ENCODE data around the gene MYT1. TPM values are rescaled to one million over a fixed set of nuclear protein-coding genes. Genes with fewer than 3 reads are reported as not detected.

MYT1 gene
- total RNA-seq, 1 experiment from 2014 or later = 0.22 TPM

DNA sequence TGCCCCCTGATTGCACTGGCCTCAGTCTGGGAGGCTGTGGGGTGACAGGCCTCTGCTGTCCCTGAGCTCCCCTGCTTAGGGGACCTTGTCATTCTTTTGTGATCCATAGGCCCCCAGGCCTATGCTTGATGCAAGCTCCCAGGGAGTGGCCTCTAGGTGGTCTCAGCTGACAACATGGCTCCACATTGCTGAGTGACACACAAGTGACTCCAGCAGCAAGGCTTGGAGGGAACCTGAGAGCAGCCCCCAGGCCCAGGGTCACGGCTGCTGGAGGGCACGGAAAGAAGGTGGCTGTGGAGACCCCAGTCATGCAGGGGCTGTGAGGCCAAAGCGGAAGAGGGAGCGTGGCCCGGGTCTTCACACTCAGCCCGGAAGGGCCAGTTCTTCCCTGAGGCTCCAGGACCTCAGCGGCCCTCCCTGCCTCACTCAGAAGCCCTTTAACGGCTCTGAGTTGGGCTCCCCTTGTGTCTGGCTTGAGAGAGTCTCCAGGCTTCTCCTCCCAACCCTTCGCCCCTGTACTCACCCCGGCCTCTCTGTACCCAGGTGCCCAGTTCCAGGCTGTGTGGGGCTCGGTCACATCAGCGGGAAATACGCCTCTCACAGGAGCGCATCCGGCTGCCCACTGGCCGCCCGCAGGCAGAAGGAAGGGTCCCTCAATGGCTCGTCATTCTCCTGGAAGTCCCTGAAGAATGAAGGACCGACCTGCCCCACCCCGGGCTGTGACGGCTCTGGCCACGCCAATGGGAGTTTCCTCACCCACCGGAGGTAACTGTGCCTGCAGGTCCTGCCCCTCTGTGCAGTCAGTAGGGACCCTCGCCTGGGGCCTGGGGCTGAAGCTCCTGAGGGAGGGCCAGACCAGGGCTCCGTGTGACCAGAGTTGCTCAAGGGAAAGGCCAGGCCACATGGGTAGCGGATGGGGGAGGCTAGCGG, 67.6 kb downstream of the MYT1 start:
- DNase-seq (no peak), ATAC-seq (no peak)
- Histone ChIP-seq H3K4me1 (ENCODE audit: insufficient read depth, low read length) (no peaks in the 10 kb centered on the region), H3K4me2 (ENCODE audit: low read length) (no peak overlapping the region), H3K9me2 (replicated peaks; ENCODE audit: low read length) (no peaks in the 10 kb centered on the region), H3K27ac (ENCODE audit: low read length) (no peak overlapping the region), H3K4me3 (ENCODE audit: low read length) (no peak overlapping the region), H4K20me1 (ENCODE audit: low read length) (no peaks in the 10 kb centered on the region), H3F3A (ENCODE audit: low read length, unreplicated experiment) (no peaks in the 10 kb centered on the region), H3K27me3 (ENCODE audit: low read length) (peaks cover 25% of the 10 kb centered on the region), H3K79me2 (ENCODE audit: low read length) (no peaks in the 10 kb centered on the region), H3K9ac (ENCODE audit: low read length) (no peak overlapping the region), H2AFZ (ENCODE audit: low read length) (no peak overlapping the region), H3K9me3 (ENCODE audit: low read length) (no peaks in the 10 kb centered on the region), H3K36me3 (ENCODE audit: low read depth, low read length) (no peaks in the 10 kb centered on the region)
- intact Hi-C loops (cut with micrococcal nuclease) = no loop called here
- POLR2A ChIA-PET (ENCODE audit: unreplicated experiment) = no interaction called here
- CTCF ChIA-PET = no interaction called here
- no peak for TF ChIP-seq CTCF (conservative IDR thresholded peaks at IDR 0.05; ENCODE audit: low read depth, low read length)
- no peak for TF ChIP-seq EZH2 (IDR thresholded peaks at IDR 0.05; ENCODE audit: low read length, unreplicated experiment)
- no peak for TF ChIP-seq EZH2phosphoT487 (IDR thresholded peaks at IDR 0.05; ENCODE audit: borderline replicate concordance, low read length)
- BruUV-seq (replicated peaks) = no TSS peak

DNA sequence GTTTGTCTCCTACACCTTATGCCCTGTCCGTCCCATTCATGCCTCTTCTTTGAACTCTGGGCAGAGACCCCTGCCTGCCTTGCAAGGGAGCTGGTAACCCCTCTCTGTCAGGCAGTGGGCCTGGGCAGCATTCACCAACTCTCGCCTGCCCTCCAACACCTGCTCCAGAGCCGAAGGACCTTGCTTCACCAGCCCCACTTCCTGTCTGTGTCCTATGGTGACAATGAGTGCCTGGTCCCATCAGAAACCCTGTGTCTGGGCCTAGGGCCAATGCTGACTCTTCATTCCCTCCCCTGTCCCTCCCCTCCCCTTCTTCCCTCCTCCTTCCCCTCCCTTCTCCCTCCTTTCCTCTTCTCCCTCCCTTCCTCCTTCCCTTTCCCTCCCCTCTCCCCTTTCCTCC, 68.5 kb downstream of the MYT1 start:
- POLR2A ChIA-PET (ENCODE audit: unreplicated experiment) = no interaction called here
- CTCF ChIA-PET = no interaction called here
- no peaks in the 10 kb centered on the region for H4K20me1 ChIP-seq (ENCODE audit: low read length)

More for the DNA sequence above, 68.5 kb downstream of the MYT1 start:
- no peak for TF ChIP-seq EZH2 (IDR thresholded peaks at IDR 0.05; ENCODE audit: low read length, unreplicated experiment)
- TF ChIP-seq EZH2phosphoT487 (IDR thresholded peaks at IDR 0.05; ENCODE audit: borderline replicate concordance, low read length) = no peak
- no peak for TF ChIP-seq CTCF (conservative IDR thresholded peaks at IDR 0.05; ENCODE audit: low read depth, low read length)
- Histone ChIP-seq H3K79me2 (ENCODE audit: low read length) (no peaks in the 10 kb centered on the region), H3K27me3 (ENCODE audit: low read length) (peaks cover 17% of the 10 kb centered on the region), H3K4me3 (ENCODE audit: low read length) (no peak overlapping the region), H3F3A (ENCODE audit: low read length, unreplicated experiment) (no peaks in the 10 kb centered on the region), H3K9ac (ENCODE audit: low read length) (no peak overlapping the region), H3K9me3 (ENCODE audit: low read length) (no peaks in the 10 kb centered on the region), H3K4me2 (ENCODE audit: low read length) (no peak overlapping the region), H3K4me1 (ENCODE audit: insufficient read depth, low read length) (no peaks in the 10 kb centered on the region), H2AFZ (ENCODE audit: low read length) (no peak overlapping the region), H3K36me3 (ENCODE audit: low read depth, low read length) (no peaks in the 10 kb centered on the region), H3K27ac (ENCODE audit: low read length) (no peak overlapping the region), H3K9me2 (replicated peaks; ENCODE audit: low read length) (no peaks in the 10 kb centered on the region)
- intact Hi-C loops (cut with micrococcal nuclease) = no loop called here
- no TSS peak for BruUV-seq (replicated peaks)
- peak; percentile 20 for DNase-seq
- ATAC-seq = no peak

Data from PC-3 (cell line).